H1 (cell line): ENCODE data around the gene NRXN3. TPM values are rescaled to one million over a fixed set of nuclear protein-coding genes. Genes with fewer than 3 reads are reported as not detected.

Experiments
- BACH1 ChIP-seq: IDR thresholded peaks from 2 replicates; pipeline ENCODE4 v1.6.1; 2012; ENCODE audit warnings: low read length, improper control_type of control experiment
- CHD7 ChIP-seq: fragments of 300-600 bp; sonication (generic); IDR thresholded peaks from 2 replicates; pipeline ENCODE4 v1.7.1; 2012; ENCODE audit warnings: low read length, moderate library complexity, mild to moderate bottlenecking, inconsistent platforms; ENCODE audit not compliant: insufficient replicate concordance
- CTCF ChIP-seq, 3 experiments: IDR thresholded peaks; 1 replicate in 2 of 3; 2 replicates in 1 of 3; pipeline versions ENCODE4 v1.5.1 to v1.6.1; 2011; ENCODE audit warnings: low read length in 3 of 3, mild to moderate bottlenecking in 3 of 3, inconsistent platforms in 2 of 3, low read depth in 1 of 3, moderate library complexity in 1 of 3; ENCODE audit not compliant: insufficient read depth in 1 of 3; ENCODE audit errors: control extremely low read depth in 1 of 3
- NRF1 ChIP-seq: IDR thresholded peaks from 2 replicates; pipeline ENCODE4 v1.6.1; 2011; ENCODE audit warnings: mild to moderate bottlenecking, low read depth, low read length, improper control_type of control experiment
- RBBP5 ChIP-seq: IDR thresholded peaks from 2 replicates; pipeline ENCODE4 v1.7.1; 2012; ENCODE audit warnings: low read depth, mild to moderate bottlenecking, inconsistent platforms, low read length, moderate library complexity, borderline replicate concordance
- SIN3A ChIP-seq, 2 experiments: IDR thresholded peaks in 1 of 2; conservative IDR thresholded peaks in 1 of 2; 2 replicates each; pipeline ENCODE4 v1.6.1; 2011 to 2012; ENCODE audit warnings: low read length in 2 of 2, improper control_type of control experiment in 1 of 2, low read depth in 1 of 2, mild to moderate bottlenecking in 1 of 2
- SP2 ChIP-seq: IDR thresholded peaks from 2 replicates; pipeline ENCODE4 v1.6.1; 2012; ENCODE audit warnings: mild to moderate bottlenecking, low read length, inconsistent platforms
- polyA plus RNA-seq, 7 experiments: library from polyadenylated mRNA; depleted of rRNA in 3 of 7; stranded (reverse) in 5 of 7; unstranded in 2 of 7; fragments of >200 nt in 5 of 7; fragments of 200-250 nt in 2 of 7; gene quantifications; 1 replicate in 5 of 7; 2 replicates in 1 of 7; 4 replicates in 1 of 7; pipeline versions ENCODE4 v1.2.1 to v1.2.3, GENCODE V29; 2011 to 2013; ENCODE audit warnings: missing spikeins in 2 of 7, mixed read lengths in 2 of 7
- total RNA-seq: library from RNA; stranded (reverse); fragmentation: NEBNext Ultra II Directional; extraction: Animal tissue kit (Norgen Biotek cat#: 25700); gene quantifications from 2 replicates; pipeline ENCODE4 v1.2.1, GENCODE V29; 2021

NRXN3 gene
- total and polyA plus RNA-seq, 2 of the 8 experiments (the other 6 are each of a cell fraction or from before 2014, with no cell fraction given) = 2.6 to 4.1 TPM

- TF ChIP-seq CHD7 (no peak), RBBP5 (no peak), SP2 (no peak), CTCF (IDR thresholded peaks at IDR 0.05; ENCODE audit: control extremely low read depth in 1 of 3, insufficient read depth in 1 of 3, low read depth in 1 of 3, low read length in 3 of 3) (no peak), BACH1 (no peak), SIN3A (conservative IDR thresholded peaks at IDR 0.05 in 1 of 2, IDR thresholded peaks at IDR 0.05 in 1 of 2; ENCODE audit: low read depth in 1 of 2, low read length in 2 of 2) (no peak), NRF1 (no peak)
- TF ChIP-seq, all 59 proteins: peak for 0
Measured at GRCh38 chr14:79608446-79608845, 1438.3 kb downstream of the NRXN3 start (continued).
